GM23338 (cell line): Measurements from ENCODE around the gene MBD2. TPM values are rescaled to one million over a fixed set of nuclear protein-coding genes. Genes with fewer than 3 reads are reported as not detected.
"Not testable (repeated sequence)": the region's sequence is repeated elsewhere in the genome, so short reads cannot be mapped to it uniquely, and the experiment has no call there.

Source experiments
- ATAC-seq: fragments of 200-7000 bp; cut with Tn5 transposase; 3 replicates; pipeline ENCODE4 v1.9.1; 2020
- DNase-seq: peaks from one replicate; pipeline ENCODE4 v3.0.0-alpha.2; 2015; ENCODE audit warnings: low spot score
- H2AFZ ChIP-seq: fragments of 200-600 bp; sonication (generic); 2 replicates; pipeline ENCODE4 v1.8.0; 2016; ENCODE audit warnings: antibody characterized with exemption, mild to moderate bottlenecking, moderate library complexity
- H3F3A ChIP-seq: fragments of 200-600 bp; sonication (generic); replicated peaks from 2 replicates; pipeline ENCODE4 v1.8.0; 2017; ENCODE audit warnings: antibody characterized with exemption, mixed run types, low read depth
- H3K27ac ChIP-seq: fragments of 200-600 bp; sonication (generic); 2 replicates; pipeline ENCODE4 v1.6.1; 2016; ENCODE audit warnings: low read depth
- H3K27me3 ChIP-seq: fragments of 200-600 bp; sonication (generic); 2 replicates; pipeline ENCODE4 v1.8.0; 2016; ENCODE audit warnings: mild to moderate bottlenecking, mixed run types, moderate library complexity; ENCODE audit not compliant: insufficient read depth
- H3K36me3 ChIP-seq: fragments of 200-600 bp; sonication (generic); 2 replicates; pipeline ENCODE4 v1.8.0; 2016; ENCODE audit warnings: mild to moderate bottlenecking; ENCODE audit not compliant: insufficient read depth
- H3K4me1 ChIP-seq: fragments of 200-600 bp; sonication (generic); 2 replicates; pipeline ENCODE4 v1.8.0; 2016; ENCODE audit warnings: mild to moderate bottlenecking, moderate library complexity; ENCODE audit not compliant: insufficient read depth
- H3K4me2 ChIP-seq: fragments of 200-600 bp; sonication (generic); 2 replicates; pipeline ENCODE4 v1.7.1; 2017; ENCODE audit warnings: mixed run types
- H3K4me3 ChIP-seq: fragments of 200-600 bp; sonication (generic); 2 replicates; pipeline ENCODE4 v1.6.1; 2016; ENCODE audit warnings: mixed run types
- H3K79me2 ChIP-seq: fragments of 200-600 bp; sonication (generic); replicated peaks from 2 replicates; pipeline ENCODE4 v1.8.0; 2017; ENCODE audit warnings: mild to moderate bottlenecking; ENCODE audit not compliant: insufficient read depth
- H3K9me2 ChIP-seq: fragments of 200-600 bp; sonication (generic); 2 replicates; pipeline ENCODE4 v1.8.0; 2017; ENCODE audit not compliant: insufficient read depth
- H4K20me1 ChIP-seq: fragments of 200-600 bp; sonication (generic); replicated peaks from 2 replicates; pipeline ENCODE4 v1.8.0; 2017; ENCODE audit warnings: mild to moderate bottlenecking; ENCODE audit not compliant: insufficient read depth
- H3K27ac Mint-ChIP-seq: 2 replicates; pipeline ENCODE4 v1.8.0; 2020; ENCODE audit warnings: inconsistent platforms, mild to moderate bottlenecking, moderate library complexity, mixed read lengths
- H3K27me3 Mint-ChIP-seq: 3 replicates; pipeline ENCODE4 v1.8.0; 2022; ENCODE audit warnings: low read depth, mild to moderate bottlenecking, moderate library complexity, mixed read lengths, inconsistent platforms; ENCODE audit not compliant: insufficient read depth, poor library complexity
- H3K36me3 Mint-ChIP-seq: 3 replicates; pipeline ENCODE4 v1.8.0; 2021; ENCODE audit warnings: low read depth, mild to moderate bottlenecking, inconsistent platforms, moderate library complexity, mixed read lengths
- H3K4me1 Mint-ChIP-seq: 3 replicates; pipeline ENCODE4 v1.8.0; 2020; ENCODE audit warnings: mild to moderate bottlenecking, inconsistent platforms, mixed read lengths
- H3K4me3 Mint-ChIP-seq: 3 replicates; pipeline ENCODE4 v1.8.0; 2021; ENCODE audit warnings: moderate library complexity, mild to moderate bottlenecking, inconsistent platforms, mixed read lengths
- H3K9me3 Mint-ChIP-seq: 3 replicates; pipeline ENCODE4 v1.8.0; 2020; ENCODE audit warnings: moderate library complexity, mild to moderate bottlenecking, inconsistent platforms, mixed read lengths
- EZH2 ChIP-seq: fragments of 200-600 bp; sonication (generic); IDR thresholded peaks from one replicate; pipeline ENCODE4 v1.8.0; 2017; ENCODE audit warnings: antibody characterized with exemption, mild to moderate bottlenecking, low read depth; ENCODE audit not compliant: unreplicated experiment
- EZH2phosphoT487 ChIP-seq: fragments of 200-600 bp; sonication (generic); IDR thresholded peaks from one replicate; pipeline ENCODE4 v1.8.1; 2018; ENCODE audit warnings: antibody characterized with exemption; ENCODE audit not compliant: unreplicated experiment
- JUNB ChIP-seq: IDR thresholded peaks from one replicate; pipeline ENCODE4 v1.6.1; 2016; ENCODE audit warnings: antibody characterized with exemption; ENCODE audit not compliant: unreplicated experiment
- REST ChIP-seq: IDR thresholded peaks from one replicate; pipeline ENCODE4 v1.6.1; 2018; ENCODE audit warnings: antibody characterized with exemption; ENCODE audit not compliant: unreplicated experiment
- STAT1 ChIP-seq: IDR thresholded peaks from one replicate; pipeline ENCODE4 v1.6.1; 2016; ENCODE audit warnings: antibody characterized with exemption; ENCODE audit not compliant: unreplicated experiment
- ZNF114 ChIP-seq: fragments of 250-450 bp; sonication (Bioruptor Pico); IDR thresholded peaks from 2 replicates; pipeline ENCODE4 v1.5.0; 2020; ENCODE audit warnings: mild to moderate bottlenecking, moderate library complexity
- ZNF462 ChIP-seq: fragments of 250-450 bp; sonication (Bioruptor Pico); IDR thresholded peaks from 2 replicates; pipeline ENCODE4 v1.5.0; 2020; ENCODE audit warnings: mild to moderate bottlenecking, moderate library complexity
- polyA plus RNA-seq: library from polyadenylated mRNA; unstranded; fragments of >200 nt; fragmentation: Nextera tagmentation; extraction: Ambion mirVana; gene quantifications from 2 replicates; pipeline ENCODE4 v1.2.1, GENCODE V29; 2016
- total RNA-seq: library from RNA; depleted of rRNA; stranded (reverse); fragments of >200 nt; shearing (Covaris generic); gene quantifications from 2 replicates; pipeline ENCODE4 v1.2.3, GENCODE V29; 2014

The MBD2 gene
- total and polyA plus RNA-seq, 2 experiments from 2014 or later: 11.2 to 39.2 TPM

- no peak overlapping the region for H3K27ac Mint-ChIP-seq
- H3K9me3 Mint-ChIP-seq: no peaks in the 10 kb centered on the region
- H3K79me2 ChIP-seq: no peaks in the 10 kb centered on the region
- no peaks in the 10 kb centered on the region for H3K36me3 Mint-ChIP-seq
- H3K4me2 ChIP-seq: no peak overlapping the region
- H2AFZ ChIP-seq: no peak overlapping the region
- H3K27me3 Mint-ChIP-seq: peaks cover 10% of the 10 kb centered on the region
- H3K9me2 ChIP-seq: no peaks in the 10 kb centered on the region
- H3K4me1 ChIP-seq: peaks cover 5% of the 10 kb centered on the region; the same call in 1 of the 2 replicates
- no peak overlapping the region for H3K27ac ChIP-seq
- H3F3A ChIP-seq: no peaks in the 10 kb centered on the region
- no peak for TF ChIP-seq STAT1
- TF ChIP-seq REST: no peak
- TF ChIP-seq EZH2phosphoT487: no peak
- TF ChIP-seq ZNF114: no peak
- TF ChIP-seq EZH2: no peak
- H4K20me1 ChIP-seq: no peaks in the 10 kb centered on the region
- H3K36me3 ChIP-seq: no peaks in the 10 kb centered on the region
- ATAC-seq (no peak), DNase-seq (no peak)
- peaks cover 31% of the 10 kb centered on the region for H3K4me1 Mint-ChIP-seq
- H3K4me3 ChIP-seq: no peak overlapping the region
- no peak overlapping the region for H3K4me3 Mint-ChIP-seq
- no peaks in the 10 kb centered on the region for H3K27me3 ChIP-seq
Measured at GRCh38 chr18:54125429-54125828, 99.0 kb downstream of the MBD2 start.

- H3K27me3 Mint-ChIP-seq, H3K4me3 ChIP-seq, H3F3A ChIP-seq, H3K36me3 Mint-ChIP-seq, H3K4me2 ChIP-seq, H3K27ac ChIP-seq, H3K9me2 ChIP-seq, DNase-seq, H3K4me3 Mint-ChIP-seq, H3K36me3 ChIP-seq, H3K9me3 Mint-ChIP-seq, H2AFZ ChIP-seq, H3K79me2 ChIP-seq, H4K20me1 ChIP-seq, ATAC-seq, H3K27me3 ChIP-seq, H3K4me1 ChIP-seq: not testable (repeated sequence)
- Mint-ChIP-seq H3K4me1 (peaks cover 24% of the 10 kb centered on the region), H3K27ac (peak overlapping the region; percentile 42)
Measured at GRCh38 chr18:54123720-54124440, 100.6 kb downstream of the MBD2 start.

GRCh38 chr18:54119524-54120019 is 104.9 kb downstream of the MBD2 start:
- Histone ChIP-seq H3K9me2 (no peaks in the 10 kb centered on the region), H3K4me1 (peaks cover 17% of the 10 kb centered on the region), H3K79me2 (no peaks in the 10 kb centered on the region), H3K27ac (no peak overlapping the region), H3K4me3 (no peak overlapping the region), H3F3A (no peaks in the 10 kb centered on the region), H2AFZ (peak overlapping the region; percentile 79), H4K20me1 (no peaks in the 10 kb centered on the region), H3K4me2 (no peak overlapping the region), H3K36me3 (no peaks in the 10 kb centered on the region), H3K27me3 (no peaks in the 10 kb centered on the region)
- Mint-ChIP-seq H3K4me1 (peaks cover 35% of the 10 kb centered on the region), H3K4me3 (peak overlapping the region; percentile 27; the same call in 2 of the 3 replicates), H3K36me3 (no peaks in the 10 kb centered on the region), H3K9me3 (no peaks in the 10 kb centered on the region), H3K27me3 (no peaks in the 10 kb centered on the region), H3K27ac (no peak overlapping the region)
- DNase-seq (peak; percentile 88), ATAC-seq (peak; percentile 69)
- TF ChIP-seq ZNF462 (CRISPR knock-in tag) (no peak), JUNB (no peak)
